ENCODE results near the gene PEX6. TPM values are rescaled to one million over a fixed set of nuclear protein-coding genes. Genes with fewer than 3 reads are reported as not detected.

PEX6 gene
- total RNA-seq = 22.3 and 22.5 TPM in 2 replicates

- no peak for DNase-seq (ENCODE audit: extremely low read depth, low read depth, low spot score)
These were observed at the start of gene PEX6 for GRCh38 chr6:42978839-42979522. Gene PEX6, minus strand, starts transcription at chr6:42979181. Its CDS starts 31 bp downstream, at chr6:42979150.

- no peak for DNase-seq (ENCODE audit: extremely low read depth, low read depth, low spot score)
These were observed 47.4 kb upstream of the PEX6 start for GRCh38 chr6:43026365-43026764.

- DNase-seq (ENCODE audit: extremely low read depth, low read depth, low spot score) = no peak
These were observed 45.5 kb upstream of the PEX6 start for GRCh38 chr6:43024436-43024835.

- DNase-seq (ENCODE audit: extremely low read depth, low read depth, low spot score) = no peak
These were observed 42.5 kb upstream of the PEX6 start, which contains the start of gene RRP36 for GRCh38 chr6:43021270-43022047. Gene RRP36, plus strand, starts transcription at chr6:43021623. Its CDS starts 32 bp downstream, at chr6:43021655.

- no peak for DNase-seq (ENCODE audit: extremely low read depth, low read depth, low spot score)
These were observed 41.9 kb upstream of the PEX6 start for GRCh38 chr6:43020847-43021246.

GRCh38 chr6:43020052-43020705, 41.2 kb upstream of the PEX6 start:
- DNase-seq (ENCODE audit: extremely low read depth, low read depth, low spot score) = no peak

- DNase-seq (ENCODE audit: extremely low read depth, low read depth, low spot score) = no peak
These were observed 40.2 kb upstream of the PEX6 start for GRCh38 chr6:43019152-43019551.

- no peak for DNase-seq (ENCODE audit: extremely low read depth, low read depth, low spot score)
These were observed 38.0 kb upstream of the PEX6 start for GRCh38 chr6:43016943-43017334.

- no peak for DNase-seq (ENCODE audit: extremely low read depth, low read depth, low spot score)
These were observed 37.4 kb upstream of the PEX6 start for GRCh38 chr6:43016176-43016942.

GRCh38 chr6:43014434-43014909, 35.5 kb upstream of the PEX6 start:
- no peak for DNase-seq (ENCODE audit: extremely low read depth, low read depth, low spot score)

- peak; percentile 98 for DNase-seq (ENCODE audit: extremely low read depth, low read depth, low spot score)
These were observed 35.0 kb upstream of the PEX6 start, which contains the start of the genes KLHDC3 and MEA1 for GRCh38 chr6:43013843-43014433. Gene KLHDC3, plus strand, starts transcription at chr6:43014249. Its CDS starts 2,944 bp downstream, at chr6:43017193. Gene MEA1, minus strand, starts transcription at chr6:43013946. Its CDS starts 133 bp downstream, at chr6:43013813.

- DNase-seq (ENCODE audit: extremely low read depth, low read depth, low spot score) = no peak
These were observed 34.3 kb upstream of the PEX6 start for GRCh38 chr6:43013097-43013842.

- no peak for DNase-seq (ENCODE audit: extremely low read depth, low read depth, low spot score)
These were observed 33.4 kb upstream of the PEX6 start for GRCh38 chr6:43012364-43012763.

- DNase-seq (ENCODE audit: extremely low read depth, low read depth, low spot score) = no peak
These were observed 32.2 kb upstream of the PEX6 start for GRCh38 chr6:43011207-43011606.

GRCh38 chr6:43009124-43009523, 30.1 kb upstream of the PEX6 start:
- DNase-seq (ENCODE audit: extremely low read depth, low read depth, low spot score) = no peak

- no peak for DNase-seq (ENCODE audit: extremely low read depth, low read depth, low spot score)
These were observed 28.1 kb upstream of the PEX6 start for GRCh38 chr6:43007126-43007525.

GRCh38 chr6:43006251-43006650, 27.3 kb upstream of the PEX6 start:
- no peak for DNase-seq (ENCODE audit: extremely low read depth, low read depth, low spot score)

- DNase-seq (ENCODE audit: extremely low read depth, low read depth, low spot score) = no peak
These were observed 26.9 kb upstream of the PEX6 start for GRCh38 chr6:43005844-43006243.

GRCh38 chr6:43001843-43002242, 22.9 kb upstream of the PEX6 start:
- DNase-seq (ENCODE audit: extremely low read depth, low read depth, low spot score) = no peak
